ENCODE data around the gene ENPP1.

The ENPP1 gene

DNA sequence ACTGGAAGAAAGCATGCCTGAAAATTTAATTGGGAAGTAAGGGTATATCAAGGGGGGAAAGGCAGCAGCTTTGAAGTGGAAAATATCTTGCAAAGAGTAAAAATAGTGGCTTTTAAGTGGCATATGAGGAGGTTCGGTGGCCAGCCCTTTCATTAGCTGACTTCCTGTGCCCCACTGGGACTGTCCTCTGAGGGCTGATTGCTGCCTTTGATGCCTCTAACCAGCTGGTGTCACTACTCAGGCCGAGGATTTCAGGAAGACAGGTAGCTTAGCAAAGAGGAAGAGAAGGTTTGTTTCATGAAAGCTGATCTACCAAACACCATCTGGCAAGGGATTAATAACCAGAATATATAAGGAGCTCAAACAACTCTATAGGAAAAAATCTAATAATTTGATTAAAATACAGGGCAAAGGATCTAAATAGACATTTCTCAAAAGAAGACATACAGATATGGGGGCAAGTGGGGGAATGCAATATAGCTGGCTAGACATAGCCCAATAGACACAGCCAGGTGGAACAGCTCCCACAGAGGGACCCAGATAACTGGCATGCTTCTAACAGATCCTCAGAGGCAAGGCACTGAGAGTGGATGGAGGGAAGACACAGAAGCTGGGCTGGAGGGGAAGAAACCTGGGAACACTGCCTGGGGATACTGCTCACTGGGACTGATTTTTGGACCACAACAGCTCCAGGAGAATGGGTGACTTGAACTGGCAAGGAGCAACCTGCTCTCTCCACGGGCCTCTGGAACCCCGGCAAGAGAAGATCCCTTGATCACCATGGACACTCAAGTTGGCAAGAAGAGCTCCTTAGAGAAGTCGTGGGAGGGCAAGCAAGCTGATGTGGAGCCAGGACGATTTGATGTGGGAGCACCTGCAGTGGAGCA, 110.2 kb downstream of the ENPP1 start:
- no peak for DNase-seq

DNA sequence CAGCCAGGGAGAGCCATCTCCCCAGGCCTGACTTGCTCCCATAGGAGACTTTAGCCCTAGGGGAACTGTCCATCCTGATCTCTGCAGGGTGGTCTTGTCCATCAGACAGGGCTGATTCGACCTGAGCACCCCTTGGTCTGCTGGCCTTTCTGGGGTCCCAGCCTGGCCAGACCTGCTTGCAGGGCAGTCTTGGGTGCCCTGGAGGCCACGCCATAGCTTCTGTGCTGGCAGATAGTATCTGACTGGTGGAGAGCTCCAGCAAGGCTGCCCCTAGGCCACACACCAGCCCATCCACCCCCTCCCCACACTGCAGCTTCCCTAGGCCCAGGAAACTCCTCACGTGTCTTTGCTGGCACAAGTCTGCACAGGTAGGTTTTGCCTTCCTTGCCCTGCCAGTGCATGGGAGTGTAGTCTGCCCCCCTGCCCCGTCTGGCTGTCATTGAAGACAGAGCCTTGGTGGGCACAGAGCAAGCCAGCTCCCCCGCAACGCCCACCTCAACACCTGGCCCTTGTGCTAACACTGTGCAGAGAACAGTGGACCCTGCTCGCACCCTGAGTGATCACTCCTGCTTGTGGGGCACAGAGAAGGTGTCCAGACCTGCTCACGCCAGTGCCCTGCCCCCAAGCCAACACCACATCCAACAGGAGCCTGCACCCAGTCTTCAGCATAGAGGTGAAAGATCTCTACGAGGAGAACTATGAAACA, 111.0 kb downstream of the ENPP1 start:
- DNase-seq = no peak

DNA sequence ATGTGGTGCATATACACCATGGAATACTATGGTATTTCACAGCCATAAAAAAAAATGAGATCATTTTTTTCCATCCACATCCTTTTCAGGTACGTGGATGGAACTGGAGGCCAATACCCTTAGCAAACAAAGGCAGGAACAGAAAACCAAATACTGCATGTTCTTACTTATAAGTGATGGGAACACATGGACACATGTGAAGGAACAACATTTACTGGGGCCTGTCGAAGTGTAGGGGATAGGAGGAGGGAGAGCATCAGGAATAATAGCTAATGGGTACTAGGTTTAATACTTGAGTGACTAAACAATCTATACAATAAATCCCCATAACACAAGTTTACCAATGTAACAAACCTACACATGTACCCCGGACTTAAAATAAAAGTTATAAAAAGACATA, 112.8 kb downstream of the ENPP1 start:
- no peak for DNase-seq

DNA sequence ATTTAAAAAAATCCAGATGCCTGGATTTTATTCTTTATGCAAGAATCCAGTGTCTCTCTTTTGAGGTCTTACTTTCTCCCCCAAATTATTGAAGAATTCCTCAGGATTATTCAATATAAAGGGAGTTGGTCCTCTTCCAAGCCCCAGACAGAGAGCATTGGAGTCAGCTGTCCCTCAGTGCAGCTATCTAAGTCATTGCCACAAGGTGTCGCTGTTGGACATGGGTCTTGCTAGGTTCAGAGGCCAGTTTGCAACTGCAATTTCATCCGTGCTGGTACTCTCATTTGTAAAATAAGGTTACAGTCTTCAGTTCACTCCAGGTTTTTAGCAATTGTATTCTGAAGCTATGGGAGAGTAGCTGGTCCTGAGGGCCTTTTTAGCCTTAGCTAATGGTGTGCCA, 115.5 kb downstream of the ENPP1 start:
- peak; percentile 37 for DNase-seq

DNA sequence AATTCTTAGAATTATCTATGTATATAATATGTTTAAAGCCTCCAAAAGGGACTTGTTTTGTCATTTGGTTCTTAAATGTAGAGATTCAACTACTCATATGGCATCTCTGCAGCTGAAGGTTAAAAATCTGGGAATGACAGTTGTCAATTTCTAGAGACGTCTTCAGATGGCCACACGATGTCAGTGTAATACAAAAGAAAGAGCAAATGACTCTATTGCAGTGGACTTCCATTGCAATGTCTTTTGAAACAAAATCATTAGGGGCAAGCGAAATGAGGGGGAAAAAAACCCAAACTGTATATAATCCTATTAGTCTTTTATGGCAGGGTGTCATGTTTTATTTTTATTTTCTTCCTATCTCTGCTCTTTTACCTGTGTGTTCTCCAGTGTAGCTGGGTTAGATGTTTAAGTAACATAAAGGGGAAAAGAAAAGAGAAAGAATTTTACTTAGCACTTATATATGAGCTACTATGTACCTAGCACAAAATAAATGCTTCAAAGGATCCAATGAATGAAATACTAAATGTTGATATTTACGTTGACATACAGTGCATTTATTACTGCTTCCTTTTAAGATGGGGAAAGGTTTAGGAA, 117.2 kb downstream of the ENPP1 start:
- DNase-seq = peak; percentile 19

DNA sequence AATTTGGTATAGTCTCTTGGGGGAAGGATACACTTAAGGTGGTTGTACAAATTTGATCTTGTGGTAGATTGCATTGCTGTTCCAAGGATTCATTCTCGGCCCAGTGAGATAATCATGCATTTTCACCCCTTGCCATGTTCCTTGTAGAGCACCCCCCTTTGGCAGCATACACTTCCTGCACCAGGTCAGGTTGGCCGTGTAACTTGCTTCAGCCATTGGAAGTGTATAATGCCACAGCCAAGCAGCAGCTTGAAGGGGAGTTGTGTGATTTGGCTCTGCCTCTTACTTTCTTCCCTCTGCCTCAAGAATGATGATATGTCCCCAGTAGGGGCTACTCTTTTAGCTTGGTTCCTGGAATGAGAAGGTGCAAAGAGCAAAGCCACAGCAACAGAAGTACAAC, 121.4 kb downstream of the ENPP1 start:
- DNase-seq = no peak

DNA sequence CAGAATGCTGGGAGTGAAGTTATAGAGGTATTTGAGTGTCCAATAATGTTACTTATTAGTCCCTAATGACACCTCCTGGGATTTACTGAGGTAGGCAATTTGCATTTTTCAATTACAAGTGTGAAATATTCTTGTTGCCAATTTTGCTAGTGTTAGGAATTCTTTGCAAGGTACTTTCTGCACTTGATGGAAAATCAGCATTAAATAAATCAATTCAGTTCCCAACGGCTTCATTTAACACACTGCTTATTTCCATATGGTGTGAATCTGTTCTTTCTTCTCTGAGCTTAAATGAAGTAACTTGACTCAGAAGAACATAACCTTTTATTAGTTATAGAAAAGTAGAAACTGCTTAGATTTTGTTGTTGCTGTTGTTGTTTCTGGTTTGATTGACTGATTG, 122.2 kb downstream of the ENPP1 start:
- DNase-seq = no peak

DNA sequence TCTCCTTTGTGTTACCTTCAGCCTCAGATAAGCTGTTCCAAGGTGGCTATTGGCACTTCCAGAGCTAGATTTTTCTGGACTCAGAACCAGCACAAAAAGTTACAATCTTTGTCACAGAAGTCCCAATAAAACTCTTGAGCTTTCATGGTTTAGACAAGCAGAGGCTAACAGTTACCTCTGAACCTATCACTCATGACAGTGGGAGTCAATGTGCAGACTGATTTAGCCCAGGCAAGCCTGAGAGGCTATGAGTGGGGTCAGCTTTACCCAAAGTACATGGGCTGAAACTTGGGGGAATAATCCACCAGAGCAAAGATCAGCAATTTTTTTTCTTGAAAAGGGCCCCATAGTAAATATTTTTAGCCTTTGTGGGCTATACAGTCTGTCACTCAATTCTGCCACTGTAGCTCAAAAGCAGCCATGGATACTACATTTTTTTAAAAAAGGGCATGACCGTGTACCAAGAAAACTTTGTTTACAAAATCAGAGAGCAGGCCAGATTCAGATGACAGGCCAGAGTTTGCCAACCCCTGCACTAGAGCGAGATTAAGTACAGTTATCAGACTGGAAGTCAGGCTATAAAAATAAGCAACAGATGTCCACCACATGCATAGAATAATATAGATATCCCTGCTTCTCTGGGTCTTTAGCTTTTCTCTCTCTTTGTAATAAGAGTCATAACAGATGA, 123.4 kb downstream of the ENPP1 start:
- DNase-seq = no peak

DNA sequence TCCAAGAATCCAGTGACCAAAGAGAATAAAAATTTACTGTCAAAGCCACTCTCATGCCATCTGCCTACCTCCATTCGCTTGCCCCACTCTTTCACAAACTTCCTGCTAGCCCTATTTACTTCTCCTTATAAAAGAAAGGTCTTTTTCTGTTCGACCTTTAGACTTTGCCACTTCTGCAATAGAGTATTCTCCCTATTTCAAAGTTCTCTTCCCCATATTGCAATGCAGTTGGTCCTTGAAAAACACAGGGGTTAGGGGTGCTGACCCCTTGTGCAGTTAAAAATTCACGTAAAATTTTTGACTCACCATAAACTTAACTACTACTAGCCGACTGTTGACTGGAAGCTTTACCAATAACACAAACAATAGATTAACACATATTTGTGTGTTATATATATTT, 128.3 kb downstream of the ENPP1 start:
- no peak for DNase-seq

DNA sequence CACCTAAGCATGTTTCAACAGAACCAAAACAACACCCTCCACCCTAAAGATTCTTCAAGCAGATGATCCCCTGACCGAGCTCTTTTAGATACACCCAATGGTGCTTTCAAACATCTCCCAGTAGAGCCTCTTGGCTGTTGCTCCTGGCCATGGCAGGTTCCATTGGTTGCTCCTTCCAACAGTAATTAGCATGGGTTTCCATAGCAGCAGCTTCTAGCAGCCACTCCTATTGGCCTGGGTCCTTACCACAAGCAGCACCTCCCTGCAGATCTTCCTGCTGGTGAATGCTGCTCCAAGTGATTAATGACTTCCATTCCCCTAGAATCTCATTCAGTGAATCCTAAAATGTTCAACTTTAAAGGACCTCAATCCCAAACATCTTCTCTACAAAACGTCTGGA, 129.4 kb downstream of the ENPP1 start:
- DNase-seq = no peak

DNA sequence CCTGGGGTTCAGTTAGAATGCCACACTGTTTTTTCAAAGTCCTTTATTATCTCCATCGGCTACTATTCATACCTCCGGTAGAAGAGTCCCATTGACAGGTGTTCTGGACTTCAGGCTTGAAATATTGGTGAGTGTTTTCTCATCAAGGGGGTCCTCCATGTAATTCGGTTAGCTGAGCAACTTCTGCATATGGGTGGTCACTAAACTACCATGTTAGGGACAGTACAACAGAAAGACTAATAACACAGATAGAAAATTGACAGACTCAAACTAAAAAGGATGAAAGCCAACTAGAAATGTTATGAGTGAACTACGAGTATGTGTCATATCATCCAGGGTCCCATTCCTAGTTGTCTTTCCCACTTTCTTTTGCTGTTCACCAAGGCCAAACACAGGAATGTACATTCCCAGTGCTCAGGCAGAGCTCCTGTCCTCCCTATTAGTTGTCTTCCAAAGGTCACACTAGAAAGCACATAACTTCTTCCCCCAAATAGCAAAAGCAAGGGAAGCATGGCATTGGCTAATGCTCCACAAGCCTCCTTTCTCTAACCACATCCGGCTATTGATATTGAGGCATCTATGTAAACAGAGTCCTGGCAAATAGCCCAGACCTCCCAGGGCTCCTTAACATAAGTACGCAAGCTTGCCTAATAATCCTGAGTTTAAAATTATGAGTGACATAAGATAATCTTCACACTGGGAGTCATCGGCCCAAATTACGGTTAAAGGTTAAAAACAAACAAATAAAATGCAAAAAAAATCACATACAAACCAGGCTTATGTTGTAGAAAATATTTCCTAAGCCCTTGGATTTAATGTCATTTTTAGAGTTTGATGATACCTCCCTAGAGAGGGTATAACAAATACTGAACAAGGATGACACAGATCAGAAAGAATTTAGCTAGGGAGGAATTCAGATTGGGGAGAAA, 130.1 kb downstream of the ENPP1 start:
- no peak for DNase-seq

Data from NCI-H345 (cell line).